ENCODE measurements around the gene NECTIN1. TPM values are rescaled to one million over a fixed set of nuclear protein-coding genes. Genes with fewer than 3 reads are reported as not detected.
A peak's percentile ranks its signal among the peaks of the same experiment; 100 is the strongest.

The NECTIN1 gene
- total RNA-seq, 6 experiments from 2014 or later = 4.3 to 8.4 (median 6.1) TPM

DNA sequence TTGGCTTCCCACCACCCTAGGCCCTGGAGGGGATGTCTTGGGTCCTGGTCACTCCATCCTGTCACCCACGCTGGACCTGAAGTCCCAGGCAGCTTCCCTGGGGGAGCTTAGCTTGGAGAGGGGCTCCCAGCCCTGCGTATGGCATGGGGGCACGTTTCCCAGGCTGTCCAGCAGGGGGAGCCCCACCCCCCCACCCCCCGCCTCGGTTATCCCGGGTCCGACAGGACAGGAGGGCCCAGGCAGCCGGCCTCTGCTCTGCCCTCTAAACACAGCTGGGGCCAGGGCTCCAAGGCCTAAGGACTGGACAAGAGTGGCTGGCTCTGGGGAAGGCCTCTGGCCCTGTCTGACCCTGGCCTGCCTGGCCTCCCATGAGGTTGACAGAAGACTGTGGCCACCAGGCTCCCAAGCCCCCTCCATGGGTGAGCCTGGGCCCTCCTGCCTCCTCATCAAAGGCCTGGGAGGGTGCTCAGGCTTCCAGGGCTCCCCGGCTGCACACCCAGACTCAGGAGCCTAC, 104.8 kb downstream of the NECTIN1 start:
- ATAC-seq (no peak), DNase-seq (no peak)
- Histone ChIP-seq H3K4me1 (no peaks in the 10 kb centered on the region), H3K27ac (no peak overlapping the region), H3K9me3 (no peaks in the 10 kb centered on the region), H3K27me3 (no peaks in the 10 kb centered on the region), H3K4me3 (no peak overlapping the region), H3K36me3 (no peaks in the 10 kb centered on the region)
- TF ChIP-seq CTCF (IDR thresholded peaks at IDR 0.05) (peak in 3 of 4 donors; percentile 50 to 59 (median 58)), POLR2A (IDR thresholded peaks at IDR 0.05) (no peak)
- WGBS (ENCODE audit: insufficient coverage, low coverage, low lambda C conversion rate, missing lambda C conversion rate) = 18% methylated on average over 7 of the region's 9 CpGs
- intact Hi-C loops (cut with DNase I) = no loop called here

DNA sequence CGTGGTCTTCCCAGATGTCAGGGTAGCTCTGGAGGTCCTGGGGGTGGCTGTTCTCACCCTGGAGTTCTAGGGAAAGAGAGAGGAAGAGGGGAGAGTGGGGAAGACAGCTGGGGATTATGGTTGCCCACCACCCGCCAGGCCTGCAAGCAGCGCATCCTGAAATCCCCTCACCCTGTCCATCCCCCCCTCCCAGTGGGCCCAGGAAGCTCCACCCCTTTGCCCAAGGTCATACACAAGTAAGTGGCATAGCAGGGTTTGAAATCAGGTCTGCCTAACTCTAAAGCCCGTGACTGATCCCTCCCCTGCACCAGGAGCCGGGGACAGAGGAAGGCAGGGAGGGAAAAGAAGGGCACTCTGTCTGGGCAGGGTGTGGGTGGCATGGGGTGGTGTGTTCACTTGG, 105.3 kb downstream of the NECTIN1 start:
- DNase-seq (no peak), ATAC-seq (no peak)
- intact Hi-C loops (cut with DNase I) = no loop called here
- Histone ChIP-seq H3K27ac (no peak overlapping the region), H3K9me3 (no peaks in the 10 kb centered on the region), H3K27me3 (no peaks in the 10 kb centered on the region), H3K4me3 (no peak overlapping the region), H3K4me1 (no peaks in the 10 kb centered on the region), H3K36me3 (no peaks in the 10 kb centered on the region)
- TF ChIP-seq CTCF (IDR thresholded peaks at IDR 0.05) (no peak), POLR2A (IDR thresholded peaks at IDR 0.05) (no peak)
- 43% methylated on average over 2 of the region's 5 CpGs for WGBS (ENCODE audit: insufficient coverage, low coverage, low lambda C conversion rate, missing lambda C conversion rate)

DNA sequence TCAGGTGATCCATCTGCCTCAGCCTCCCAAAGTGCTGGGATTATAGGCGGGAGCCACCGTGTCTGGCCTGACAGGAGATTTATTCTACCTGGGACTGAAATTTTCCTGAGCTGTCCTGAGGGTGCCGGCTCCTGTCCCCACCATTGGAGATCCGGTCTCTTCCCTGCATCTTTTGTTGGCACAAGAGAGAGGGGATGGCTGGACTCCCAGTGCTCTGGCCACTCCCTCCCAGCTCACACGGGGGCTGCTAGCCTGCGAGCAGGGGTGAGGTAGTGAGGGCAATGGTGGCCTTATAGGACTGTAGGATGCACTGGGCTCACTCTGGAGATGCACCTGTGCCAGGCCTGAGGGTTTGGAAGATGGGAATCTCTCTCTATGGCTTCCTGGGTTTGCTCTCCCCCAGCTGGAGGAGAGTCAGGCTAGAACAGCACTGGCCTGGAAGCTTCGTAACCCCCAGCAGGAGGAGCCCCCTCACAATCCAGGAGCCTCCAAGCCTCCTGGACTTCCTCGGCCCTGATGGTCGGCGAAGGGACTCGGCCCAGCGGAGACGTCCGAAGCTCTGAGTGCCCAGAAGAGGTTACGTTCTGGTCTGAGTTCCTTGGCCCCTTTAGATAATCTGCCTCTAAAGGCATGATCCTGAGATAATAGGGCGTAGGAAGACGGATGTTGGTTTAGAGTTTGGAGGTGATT, 106.4 kb downstream of the NECTIN1 start:
- TF ChIP-seq CTCF (IDR thresholded peaks at IDR 0.05) (no peak), POLR2A (IDR thresholded peaks at IDR 0.05) (no peak)
- DNase-seq (no peak), ATAC-seq (no peak)
- no peak overlapping the region for H3K4me3 ChIP-seq
- H3K27ac ChIP-seq = no peak overlapping the region
- H3K9me3 ChIP-seq = no peaks in the 10 kb centered on the region
- WGBS (ENCODE audit: insufficient coverage, low coverage, low lambda C conversion rate, missing lambda C conversion rate) = 79% methylated on average over 9 of the region's 17 CpGs
- H3K4me1 ChIP-seq = no peaks in the 10 kb centered on the region
- H3K36me3 ChIP-seq = no peaks in the 10 kb centered on the region
- H3K27me3 ChIP-seq = no peaks in the 10 kb centered on the region
- intact Hi-C loops (cut with DNase I) = no loop called here

- intact Hi-C loops (cut with DNase I) = no loop called here
- Histone ChIP-seq H3K27me3 (no peaks in the 10 kb centered on the region), H3K27ac (no peak overlapping the region), H3K4me3 (no peak overlapping the region), H3K9me3 (no peaks in the 10 kb centered on the region), H3K4me1 (no peaks in the 10 kb centered on the region), H3K36me3 (no peaks in the 10 kb centered on the region)
- DNase-seq = no peak
- TF ChIP-seq POLR2A (IDR thresholded peaks at IDR 0.05) = no peak
- no peak for TF ChIP-seq CTCF (IDR thresholded peaks at IDR 0.05)
- no peak for ATAC-seq
- 42% methylated on average over 3 of the region's 3 CpGs for WGBS (ENCODE audit: insufficient coverage, low coverage, low lambda C conversion rate, missing lambda C conversion rate)
Measured at GRCh38 chr11:119619665-119620064, 109.3 kb downstream of the NECTIN1 start.

All from right lobe of liver (tissue), 6 donors.